Neural cell (in vitro differentiated cells): Measurements from ENCODE around the gene RAX.

Experiments used
- CTCF ChIP-seq: fragments of 450-650 bp; IDR thresholded peaks from 2 replicates; pipeline ENCODE4 v1.5.1; 2014; ENCODE audit warnings: antibody characterized with exemption, mild to moderate bottlenecking, moderate library complexity; ENCODE audit not compliant: poor library complexity, severe bottlenecking
- EP300 ChIP-seq: fragments of 450-650 bp; conservative IDR thresholded peaks from 2 replicates; pipeline ENCODE4 v1.6.1; 2014; ENCODE audit warnings: antibody characterized with exemption, mild to moderate bottlenecking, moderate library complexity; ENCODE audit not compliant: poor library complexity, severe bottlenecking
- POLR2AphosphoS5 ChIP-seq: IDR thresholded peaks from 2 replicates; pipeline ENCODE4 v1.6.1; 2012
- RAD21 ChIP-seq: fragments of 450-650 bp; conservative IDR thresholded peaks from 2 replicates; pipeline ENCODE4 v1.6.1; 2014; ENCODE audit warnings: antibody characterized with exemption, mild to moderate bottlenecking, moderate library complexity
- REST ChIP-seq: IDR thresholded peaks from 2 replicates; pipeline ENCODE4 v1.6.1; 2012; ENCODE audit warnings: borderline replicate concordance
- TAF1 ChIP-seq: IDR thresholded peaks from 2 replicates; pipeline ENCODE4 v1.6.1; 2012; ENCODE audit warnings: low read depth

GRCh38 chr18:59275406-59275949 lies 2.2 kb upstream of the RAX start:
- TF ChIP-seq CTCF = no peak
- no peak for TF ChIP-seq EP300
- no peak for TF ChIP-seq TAF1
- no peak for TF ChIP-seq REST
- no peak for TF ChIP-seq POLR2AphosphoS5
- TF ChIP-seq RAD21 = no peak
